IPS DF 19.7 (cell line): ENCODE measurements around the gene ASB15.
"Not testable (repeated sequence)": the region's sequence is repeated elsewhere in the genome, so short reads cannot be mapped to it uniquely, and the experiment has no call there.

Source experiments
- DNase-seq: peaks from one replicate; pipeline ENCODE4 v3.0.0-alpha.2; 2013; ENCODE audit warnings: low read depth, low spot score

Gene ASB15

DNA sequence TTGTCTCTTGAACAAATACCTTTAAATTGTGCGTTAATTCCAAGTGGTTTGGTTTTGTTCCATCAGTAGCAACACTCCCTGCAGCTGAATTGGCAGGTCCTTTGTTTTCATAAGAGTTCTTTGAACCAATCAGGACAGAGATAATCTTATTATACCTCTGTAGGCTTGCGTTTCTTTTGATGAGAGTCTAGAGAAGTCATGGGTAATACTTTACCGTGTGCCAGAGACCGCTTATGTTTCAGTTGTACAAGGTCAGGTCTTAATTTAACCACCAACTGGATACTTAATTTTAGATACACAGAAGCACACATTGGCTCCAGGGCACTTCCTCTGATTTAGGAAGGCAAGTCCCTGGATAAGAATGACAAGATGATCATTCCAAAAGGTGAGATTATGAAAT, at the start of gene ASB15:
Gene ASB15 (plus strand): TSS at position 292 of the 400 bp plus-strand sequence. CDS start 12,682 bp downstream, outside the sequence.
- DNase-seq, result no peak

DNA sequence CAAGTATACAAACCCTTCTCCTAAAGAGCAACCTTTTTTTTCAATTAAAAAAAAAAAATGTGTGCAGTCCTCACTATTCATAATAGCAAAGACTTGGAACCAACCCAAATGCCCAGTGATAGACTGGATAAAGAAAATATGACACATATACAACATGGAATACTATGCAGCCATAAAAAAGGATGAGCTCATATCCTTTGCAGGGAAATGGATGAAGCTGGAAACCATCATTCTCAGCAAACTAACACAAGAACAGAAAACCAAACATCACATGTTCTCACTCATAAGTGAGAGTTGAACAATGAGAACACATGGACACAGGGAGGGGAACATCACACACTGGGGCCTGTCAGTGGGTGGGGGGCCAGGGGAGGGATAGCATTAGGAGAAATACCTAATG, 49.5 kb upstream of the ASB15 start:
- DNase-seq, result not testable (repeated sequence)

DNA sequence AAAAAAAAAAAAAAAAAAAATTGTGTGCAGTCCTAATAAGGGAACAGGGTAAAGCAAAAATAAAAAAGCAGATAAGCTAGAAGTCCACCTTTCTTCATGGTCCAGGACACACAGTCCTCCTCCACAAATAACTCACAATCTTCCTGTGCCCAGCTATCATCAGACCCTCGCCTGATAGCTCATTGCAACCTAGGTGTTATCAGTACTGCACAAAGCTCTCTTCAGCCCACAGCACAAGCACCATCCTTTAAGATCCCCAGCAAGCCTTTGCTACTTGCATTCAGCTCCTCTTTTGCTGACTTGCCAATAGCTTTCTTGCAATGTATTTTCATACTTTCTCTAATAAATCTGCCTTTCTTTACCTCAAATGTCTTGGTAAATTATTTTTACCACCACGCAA, 49.0 kb upstream of the ASB15 start:
- no peak for DNase-seq

DNA sequence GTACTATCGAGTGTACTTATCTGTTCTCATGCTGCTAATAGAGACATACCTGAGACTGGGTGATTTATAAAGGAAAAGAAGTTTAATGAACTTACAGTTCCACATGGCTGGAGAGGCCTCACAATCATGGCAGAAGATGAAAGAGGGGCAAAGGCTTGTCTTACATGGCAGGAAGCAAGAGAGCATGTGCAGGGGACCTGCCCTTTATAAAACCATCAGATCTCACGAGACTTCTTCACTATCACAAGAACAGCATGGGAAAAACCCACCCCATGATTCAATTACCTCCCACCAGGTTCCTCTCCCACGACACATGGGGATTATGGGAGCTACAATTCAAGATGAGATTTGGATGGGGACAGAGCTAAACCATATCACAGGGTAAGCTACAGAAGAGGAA, 48.5 kb upstream of the ASB15 start:
- DNase-seq, result no peak

DNA sequence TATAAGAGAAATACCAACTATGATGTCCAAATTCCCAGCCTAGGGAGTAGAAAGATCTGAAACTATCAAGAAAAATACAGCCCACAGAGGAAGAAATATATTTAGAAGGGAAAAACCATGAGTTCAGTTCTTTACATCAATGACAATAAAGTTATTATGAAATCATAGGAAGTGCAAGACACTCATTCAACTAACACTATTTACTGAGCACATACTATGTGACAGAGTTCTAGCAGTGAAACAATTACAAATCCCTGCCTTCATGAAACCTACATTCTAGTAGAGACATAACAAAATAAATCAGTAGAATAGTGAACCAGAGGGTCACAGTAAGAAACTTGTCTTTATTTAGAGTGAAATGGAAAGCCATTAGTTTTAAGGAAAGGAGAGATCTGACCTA, 46.1 kb upstream of the ASB15 start:
- DNase-seq, result no peak

DNA sequence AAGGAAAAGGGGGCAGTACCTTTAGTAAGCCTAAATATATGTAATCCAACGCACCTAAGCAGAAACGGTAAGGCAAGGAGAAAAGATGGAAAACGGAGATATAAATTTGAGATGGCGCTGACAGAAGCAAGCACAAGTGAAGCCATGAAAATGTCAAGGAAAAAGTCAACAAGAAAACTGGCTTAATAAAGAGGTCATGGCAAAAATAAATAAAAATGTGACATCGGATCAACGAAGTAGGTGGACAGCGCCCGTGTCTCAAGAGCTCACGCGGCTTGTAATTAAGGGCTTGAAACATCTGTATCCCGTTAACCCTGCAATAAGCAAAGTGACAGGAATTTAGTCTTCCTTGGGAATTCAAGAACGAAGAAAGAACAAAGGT, 44.6 kb upstream of the ASB15 start:
- no peak for DNase-seq

DNA sequence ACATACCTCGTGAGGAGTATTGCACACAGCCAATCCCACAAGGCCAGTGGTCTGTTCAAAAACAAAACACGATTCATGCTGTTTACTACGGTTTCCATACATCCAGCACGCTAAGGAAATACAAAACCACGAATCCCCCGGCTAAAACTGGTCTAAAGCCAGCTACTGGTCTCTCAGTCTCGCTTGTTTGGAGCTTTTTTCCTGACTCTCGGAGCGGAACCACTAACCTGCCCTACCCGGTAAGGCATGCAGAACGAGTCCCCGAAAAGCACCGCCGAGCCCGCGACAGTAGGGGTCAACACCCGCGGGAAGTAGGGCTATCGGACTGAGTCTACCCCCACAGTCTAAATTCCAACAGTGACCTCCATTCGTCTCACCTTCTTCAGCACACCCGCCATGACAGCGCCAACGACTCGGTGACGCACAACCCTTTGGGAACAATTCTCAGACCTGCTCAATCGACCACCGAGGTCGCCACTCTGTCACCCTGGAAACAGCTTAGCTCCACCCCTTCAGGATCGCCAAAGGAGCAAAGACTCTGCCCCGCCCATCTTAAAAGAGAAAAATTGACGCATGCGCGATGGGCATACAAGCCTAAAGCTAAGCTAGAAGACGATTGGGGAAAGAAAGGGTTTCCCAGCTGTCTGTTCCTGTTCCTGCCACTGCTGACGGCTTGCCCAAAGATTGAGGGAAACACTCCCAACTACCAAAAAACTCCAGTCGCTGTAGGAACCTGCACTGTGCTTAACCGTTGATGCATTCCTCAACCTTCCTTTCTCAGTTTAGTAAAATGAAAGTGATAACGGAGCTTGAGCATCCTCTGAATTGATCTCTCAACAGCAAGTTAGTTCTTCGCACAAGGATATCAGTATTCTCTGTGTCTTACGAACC, 44.0 kb upstream of the ASB15 start, which contains the start of gene NDUFA5:
Gene NDUFA5 (minus strand): TSS at position 421 of the 891 bp plus-strand sequence. CDS start 23 bp downstream, at position 398.
- DNase-seq, result peak; percentile 95

DNA sequence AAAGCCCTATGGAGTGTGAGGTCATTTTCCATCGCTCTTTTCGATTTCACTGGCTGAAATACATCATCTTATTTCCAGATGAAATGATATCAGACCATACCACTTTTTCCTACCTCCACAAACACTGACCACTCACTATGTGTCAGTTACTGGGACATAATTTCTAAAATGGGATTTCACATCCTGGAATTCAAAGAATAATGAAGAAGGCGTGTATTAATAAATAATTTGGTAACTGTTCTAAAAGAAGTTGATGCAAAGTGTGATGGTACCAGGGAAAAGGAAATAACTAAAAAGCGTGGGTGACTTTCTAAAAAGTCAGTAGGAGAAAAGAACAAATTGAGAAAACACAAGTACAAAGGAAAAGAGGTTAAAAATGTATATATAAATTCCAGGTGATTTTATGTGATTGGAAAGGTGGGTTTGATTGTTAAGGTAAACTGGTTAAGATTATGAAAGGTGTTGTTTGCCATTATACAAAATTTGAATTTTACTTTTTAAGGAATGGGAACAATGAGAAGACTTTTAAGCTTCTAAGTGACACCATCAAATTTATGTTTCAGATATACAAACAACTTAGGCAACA, 43.2 kb upstream of the ASB15 start:
- DNase-seq, result no peak

DNA sequence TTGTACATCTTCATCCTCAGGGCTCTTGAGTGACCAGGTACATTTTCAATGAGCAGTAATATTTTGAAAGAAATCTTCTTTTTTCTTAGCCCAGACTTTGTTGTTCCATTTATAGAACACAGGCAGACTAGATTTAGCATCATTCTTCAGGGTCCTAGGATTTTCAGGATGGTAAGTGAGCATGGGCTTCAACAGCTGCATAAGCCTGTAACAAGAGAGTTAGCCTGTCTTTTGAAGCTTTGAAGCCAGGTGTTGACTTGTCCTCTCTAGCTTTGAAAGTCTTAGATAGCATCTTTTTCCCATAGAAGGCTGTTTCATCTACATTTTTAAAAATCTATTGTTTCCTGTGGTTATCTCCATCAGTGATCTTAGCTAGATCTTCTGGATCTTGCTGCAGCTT, 39.5 kb upstream of the ASB15 start:
- no peak for DNase-seq

DNA sequence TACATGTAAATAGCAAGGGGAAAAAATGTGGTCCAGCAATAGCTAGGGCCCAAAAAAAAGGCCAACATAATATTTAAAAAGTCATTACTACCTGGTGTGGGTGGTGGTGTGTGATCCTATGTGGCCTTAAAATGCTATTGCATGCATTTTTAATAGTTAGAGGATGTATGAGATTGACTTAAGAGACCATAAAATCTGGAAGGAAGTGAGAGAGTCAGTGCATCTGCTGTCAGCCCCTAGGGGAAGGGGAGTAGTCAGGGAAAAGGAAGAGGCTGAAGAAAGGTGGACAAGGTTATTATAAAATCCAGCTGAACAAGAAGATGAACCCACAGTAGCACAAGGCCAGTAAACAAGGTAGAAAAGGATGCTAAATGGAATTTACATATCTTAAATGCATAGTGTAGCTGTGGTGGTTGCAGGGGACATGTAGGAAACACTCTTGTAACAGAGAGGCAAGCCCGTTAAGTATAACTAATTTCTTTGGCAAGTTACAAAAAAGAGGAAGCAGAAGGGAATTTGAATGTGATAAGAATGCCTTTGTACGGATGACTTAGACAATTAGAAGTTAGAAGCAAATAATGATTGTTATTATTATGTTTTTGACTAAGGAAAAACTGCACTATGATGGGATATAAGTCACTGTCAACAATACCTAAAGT, 32.1 kb upstream of the ASB15 start:
- no peak for DNase-seq

DNA sequence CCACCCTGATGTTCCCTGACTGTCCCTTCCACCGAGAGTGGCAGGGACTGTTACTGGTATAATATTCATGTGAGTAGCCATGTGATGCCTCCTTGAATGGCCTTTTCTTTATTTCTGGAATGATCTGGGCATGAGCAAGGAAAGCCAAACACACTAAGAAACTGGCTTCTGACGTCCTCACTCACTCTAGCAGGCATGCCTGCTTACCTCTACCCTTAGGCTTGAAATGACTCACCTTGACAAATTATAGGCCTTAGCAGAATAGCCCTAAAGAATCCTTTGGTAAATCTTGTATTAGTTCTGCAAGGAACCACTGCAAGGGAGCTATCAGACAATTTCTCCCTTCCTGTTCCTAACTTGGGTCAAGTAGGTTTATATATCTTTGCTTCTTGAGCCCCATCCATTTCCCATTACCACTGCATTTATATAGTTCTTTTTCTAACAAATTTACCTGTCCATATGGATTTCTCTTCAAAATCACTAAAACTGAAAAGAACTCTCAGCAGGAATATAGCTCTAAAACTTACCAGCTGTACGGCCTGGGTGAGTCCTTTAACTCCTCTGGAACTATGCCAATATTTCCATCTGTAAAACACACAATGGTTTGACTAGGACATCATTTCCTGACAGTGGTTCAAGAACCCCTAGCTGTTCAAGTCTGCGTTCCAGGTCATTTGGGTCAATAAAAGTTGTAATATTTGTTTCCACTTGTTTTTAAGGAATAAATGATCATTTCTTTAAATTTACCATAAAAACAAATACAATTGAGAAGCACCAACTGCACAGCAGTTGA, 31.0 kb upstream of the ASB15 start:
- DNase-seq, result no peak

DNA sequence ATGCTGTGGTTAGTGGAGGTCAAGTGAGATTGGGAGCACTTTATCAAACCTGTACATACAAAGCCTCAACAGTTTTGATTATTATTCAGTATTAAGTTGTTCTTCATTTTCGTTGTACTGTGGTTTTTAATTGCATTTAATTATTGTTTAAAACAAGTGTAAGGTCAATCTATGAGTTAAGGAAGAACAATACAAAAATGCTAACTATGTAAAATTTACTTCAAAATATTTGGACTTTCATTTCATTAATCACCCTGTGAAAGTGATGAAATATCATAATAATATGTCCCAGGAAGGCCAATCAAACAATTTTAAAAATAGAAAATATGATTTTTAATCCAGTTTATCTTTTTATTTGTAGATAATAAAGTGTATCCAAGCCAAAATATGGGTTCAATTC, 30.4 kb upstream of the ASB15 start:
- no peak for DNase-seq

DNA sequence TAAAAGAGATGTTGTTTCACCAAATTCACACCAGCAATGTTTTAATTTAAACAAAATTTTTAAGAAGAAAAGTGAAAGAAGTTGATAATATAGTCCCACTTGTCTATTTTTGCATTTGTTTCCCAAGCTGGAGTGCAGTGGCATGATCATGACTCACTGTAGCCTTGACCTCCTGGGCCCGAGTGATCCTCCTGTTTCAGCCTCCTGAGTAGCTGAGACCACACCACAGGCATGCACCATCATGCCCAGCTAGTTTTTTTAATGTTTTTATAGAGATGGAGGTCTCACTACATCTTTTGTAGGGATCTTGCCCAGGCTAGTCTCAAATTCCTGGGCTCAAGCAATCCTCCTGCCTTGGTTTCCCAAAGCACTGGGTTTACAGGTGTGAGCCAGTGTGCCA, 29.9 kb upstream of the ASB15 start:
- no peak for DNase-seq

DNA sequence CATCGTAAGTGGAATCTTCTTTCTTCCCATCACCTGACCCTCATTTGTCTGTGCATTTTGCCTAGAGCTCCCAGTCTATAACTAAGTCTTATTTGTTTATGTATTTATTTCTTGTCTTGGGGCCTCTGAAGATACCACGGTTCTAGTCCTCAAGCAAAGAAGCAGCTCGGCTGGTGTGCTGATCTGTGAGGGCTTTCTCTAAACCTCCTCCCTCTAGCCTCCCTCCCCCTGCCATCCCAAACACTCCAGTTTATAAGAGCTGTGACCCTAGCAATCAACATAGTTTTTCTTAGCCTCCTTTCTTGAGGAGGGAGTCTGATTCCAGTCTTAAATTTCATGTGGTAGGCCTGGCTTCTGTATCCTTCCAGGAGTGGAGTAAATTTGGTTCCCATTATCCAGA, 28.3 kb upstream of the ASB15 start:
- DNase-seq, result no peak

DNA sequence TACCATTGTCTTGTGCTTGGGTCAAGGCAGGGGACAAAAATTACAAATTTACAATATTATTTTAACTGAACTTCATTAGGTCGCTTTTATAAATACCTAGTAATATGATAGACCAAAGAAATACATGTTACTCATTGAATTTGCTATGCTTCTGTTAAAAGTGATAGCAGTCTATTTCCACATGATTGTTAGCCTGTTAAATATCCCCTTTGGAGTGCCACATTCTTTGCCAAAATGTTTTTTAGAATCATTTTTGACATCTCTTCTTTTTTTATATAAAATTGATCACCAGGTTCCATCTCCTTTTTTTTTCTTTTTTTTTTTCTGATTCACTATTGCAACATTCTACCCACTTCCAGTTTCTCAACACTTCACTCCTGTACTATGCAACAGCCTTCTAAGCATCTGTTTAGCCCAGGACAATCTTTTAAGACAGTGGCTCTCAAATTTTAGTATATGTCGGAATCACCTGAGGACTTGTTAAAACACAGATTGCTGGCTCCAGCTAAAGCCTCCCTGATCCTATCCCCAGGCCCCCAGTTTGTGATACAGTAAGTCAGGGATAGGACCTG, 27.6 kb upstream of the ASB15 start:
- DNase-seq, result no peak

DNA sequence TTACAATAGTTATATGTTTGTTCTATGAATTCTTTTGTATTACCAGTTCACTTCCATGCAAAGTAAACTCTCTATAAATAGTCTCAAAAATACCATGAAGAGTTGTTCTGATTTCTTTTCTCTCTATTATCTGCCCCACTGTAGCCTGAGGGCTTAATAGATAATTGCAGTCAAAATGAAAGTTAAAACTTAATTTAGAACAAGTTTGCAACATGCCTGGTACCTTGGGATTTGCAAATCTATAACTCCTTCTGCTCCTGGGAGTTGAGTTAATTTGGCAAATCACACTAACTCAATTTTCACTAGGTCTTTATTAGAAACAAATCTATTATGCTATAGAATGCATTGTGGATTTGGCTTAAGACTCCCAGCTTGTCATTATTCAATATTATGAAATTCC, 22.2 kb upstream of the ASB15 start:
- DNase-seq, result no peak

DNA sequence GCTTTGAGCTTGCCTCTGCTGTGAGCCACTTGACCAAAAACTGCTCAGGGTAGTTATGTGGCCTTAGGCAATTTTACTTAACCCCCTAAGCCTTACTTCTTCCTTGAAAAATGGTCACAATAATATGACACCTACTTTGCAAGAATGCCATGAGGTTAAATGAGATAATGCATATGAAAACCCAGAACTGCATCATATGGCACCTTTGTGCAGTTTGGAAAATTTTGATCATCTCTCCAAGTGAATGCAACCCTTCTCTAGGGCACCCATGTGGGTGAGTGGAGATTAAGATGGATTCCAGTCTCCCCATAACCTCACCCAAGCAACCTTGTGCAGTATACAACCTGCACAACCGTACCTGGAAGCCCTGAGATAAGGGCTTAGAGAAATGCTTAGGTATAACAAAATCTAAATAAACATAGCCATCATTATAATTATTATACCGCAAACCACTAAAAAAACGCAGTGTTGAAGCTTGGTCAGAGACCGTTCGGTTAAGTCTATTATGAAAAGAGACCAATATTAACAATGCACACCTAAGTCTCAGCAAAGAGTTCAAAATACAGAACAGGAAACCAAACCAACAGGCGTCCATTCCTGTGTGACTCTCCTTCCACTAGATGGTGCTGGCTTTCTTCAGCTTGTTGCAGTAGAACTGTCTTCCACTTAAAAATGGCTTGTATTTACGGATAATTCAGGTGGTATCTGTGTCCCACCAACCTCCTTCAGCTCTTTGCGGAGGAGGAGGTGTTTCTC, 21.0 kb upstream of the ASB15 start:
- DNase-seq, result no peak

DNA sequence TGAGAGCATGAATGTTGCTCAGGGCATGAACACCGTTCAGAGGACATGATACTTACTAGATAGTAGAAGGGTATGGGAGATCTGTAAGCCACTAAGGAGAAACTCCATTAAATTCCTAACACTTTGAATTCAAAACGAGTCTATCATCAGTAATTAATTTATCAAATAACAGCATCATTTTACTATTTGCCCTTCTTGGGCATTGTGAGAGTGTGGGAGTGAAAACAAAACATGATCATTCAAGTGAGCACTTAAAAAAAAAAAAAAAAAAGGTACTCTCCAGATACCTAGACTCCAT, 20.5 kb upstream of the ASB15 start:
- no peak for DNase-seq

DNA sequence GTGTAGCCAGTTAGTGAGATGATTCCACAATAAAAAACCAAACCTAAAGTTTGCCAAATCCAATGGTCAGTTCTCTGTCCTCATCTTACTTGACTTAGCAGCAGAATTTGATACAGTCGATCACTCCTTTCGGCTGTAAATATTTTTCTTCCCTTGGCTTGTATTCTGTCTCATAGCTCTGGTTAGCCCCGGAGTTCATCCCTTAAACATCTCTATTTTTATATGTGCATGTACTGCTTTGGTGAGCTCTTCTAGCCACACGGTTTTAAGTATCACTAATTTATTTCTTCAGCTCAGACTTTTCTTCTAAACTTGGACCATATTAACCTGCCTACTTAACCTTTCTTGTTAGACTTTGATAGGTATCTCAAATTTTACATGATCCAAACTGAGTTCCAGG, 17.8 kb upstream of the ASB15 start:
- DNase-seq, result no peak

DNA sequence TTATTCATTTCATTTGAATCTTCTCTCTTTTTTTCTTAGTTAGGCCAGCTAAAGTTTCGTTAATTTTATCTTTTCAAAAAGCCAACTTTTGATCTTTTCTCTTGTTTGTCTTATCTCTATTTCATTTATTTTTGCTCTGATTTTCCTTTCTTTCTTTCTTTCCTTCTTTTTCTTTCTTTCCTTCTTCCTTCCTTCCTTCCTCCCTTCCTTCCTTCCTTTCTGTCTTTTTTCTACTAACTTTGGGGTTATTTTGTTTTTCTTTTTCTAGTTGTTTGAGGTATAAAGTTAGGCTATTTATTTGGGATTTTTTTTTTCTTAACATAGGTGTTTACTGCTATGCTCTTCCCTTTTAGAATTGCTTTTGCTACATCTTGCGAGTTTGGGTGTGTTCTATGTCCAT, 13.2 kb upstream of the ASB15 start:
- DNase-seq, result no peak

DNA sequence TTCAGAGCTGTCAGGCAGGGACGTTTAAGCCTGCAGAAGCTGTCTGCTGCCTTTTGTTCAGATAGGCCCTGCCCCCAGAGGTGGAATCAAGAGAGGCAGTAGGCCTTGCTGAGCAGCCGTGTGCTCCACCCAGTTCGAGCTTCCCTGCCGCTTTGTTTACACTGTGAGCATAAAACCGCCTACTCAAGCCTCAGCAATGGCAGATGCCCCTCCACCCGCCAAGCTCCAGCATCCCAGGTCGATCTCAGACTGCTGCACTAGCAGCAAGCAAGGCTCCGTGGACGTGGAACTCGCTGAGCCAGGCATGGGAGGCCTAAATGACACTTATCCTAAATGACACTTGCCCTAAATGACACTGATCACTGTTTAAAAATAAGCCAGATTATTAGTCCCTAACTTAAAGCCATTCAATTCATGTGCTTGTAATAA, 6.8 kb upstream of the ASB15 start:
- peak; percentile 45 for DNase-seq
